ENCODE results near the gene BDKRB1.

BDKRB1 gene

GRCh38 chr14:96286251-96286650 is 30.2 kb downstream of the BDKRB1 start:
- DNase-seq (ENCODE audit: low spot score): no peak
- TF ChIP-seq CTCF (IDR thresholded peaks at IDR 0.05; ENCODE audit: borderline replicate concordance, control extremely low read depth, extremely low read depth, insufficient read depth, missing control alignments): no peak
- in situ Hi-C loops (cut with MboI; ENCODE audit: low sequenced_read_pairs, unreplicated experiment): no loop called here

GRCh38 chr14:96287856-96288255 is 31.8 kb downstream of the BDKRB1 start:
- in situ Hi-C loops (cut with MboI; ENCODE audit: low sequenced_read_pairs, unreplicated experiment): no loop called here
- no peak for TF ChIP-seq CTCF (IDR thresholded peaks at IDR 0.05; ENCODE audit: borderline replicate concordance, control extremely low read depth, extremely low read depth, insufficient read depth, missing control alignments)
- DNase-seq (ENCODE audit: low spot score): no peak

- in situ Hi-C loops (cut with MboI; ENCODE audit: low sequenced_read_pairs, unreplicated experiment): loop anchor here (10.0 kb wide), 1 partner anchor 121 kb away; no protein-coding TSS in a partner anchor
- DNase-seq (ENCODE audit: low spot score): no peak
- no peak for TF ChIP-seq CTCF (IDR thresholded peaks at IDR 0.05; ENCODE audit: borderline replicate concordance, control extremely low read depth, extremely low read depth, insufficient read depth, missing control alignments)
Measured at GRCh38 chr14:96294246-96294645, 38.2 kb downstream of the BDKRB1 start.

- peak; percentile 32 for DNase-seq (ENCODE audit: low spot score)
- TF ChIP-seq CTCF (IDR thresholded peaks at IDR 0.05; ENCODE audit: borderline replicate concordance, control extremely low read depth, extremely low read depth, insufficient read depth, missing control alignments): peak; percentile 32
- in situ Hi-C loops (cut with MboI; ENCODE audit: low sequenced_read_pairs, unreplicated experiment): loop anchor here (10.0 kb wide), 1 partner anchor 118 kb away; no protein-coding TSS in a partner anchor
Measured at GRCh38 chr14:96297000-96297399, 41.0 kb downstream of the BDKRB1 start.

GRCh38 chr14:96297997-96298515 is 42.0 kb downstream of the BDKRB1 start:
- DNase-seq (ENCODE audit: low spot score): no peak
- in situ Hi-C loops (cut with MboI; ENCODE audit: low sequenced_read_pairs, unreplicated experiment): loop anchor here (10.0 kb wide), 1 partner anchor 117 kb away; no protein-coding TSS in a partner anchor
- TF ChIP-seq CTCF (IDR thresholded peaks at IDR 0.05; ENCODE audit: borderline replicate concordance, control extremely low read depth, extremely low read depth, insufficient read depth, missing control alignments): no peak

GRCh38 chr14:96299441-96299840 is 43.4 kb downstream of the BDKRB1 start:
- TF ChIP-seq CTCF (IDR thresholded peaks at IDR 0.05; ENCODE audit: borderline replicate concordance, control extremely low read depth, extremely low read depth, insufficient read depth, missing control alignments): no peak
- in situ Hi-C loops (cut with MboI; ENCODE audit: low sequenced_read_pairs, unreplicated experiment): loop anchor here (10.0 kb wide), 1 partner anchor 115 kb away; no protein-coding TSS in a partner anchor
- no peak for DNase-seq (ENCODE audit: low spot score)
